Stimulated activated CD4-positive, alpha-beta T cell treated with anti-CD3 and anti-CD28 coated beads, Interleukin-2, amount 100 ng/mL, for 4 hours (primary cell): ENCODE measurements around the gene UPB1.

Source experiments
- DNase-seq: peaks from one replicate; pipeline ENCODE4 v3.0.0-alpha.2; 2020; ENCODE audit warnings: low read depth

Gene UPB1

DNA sequence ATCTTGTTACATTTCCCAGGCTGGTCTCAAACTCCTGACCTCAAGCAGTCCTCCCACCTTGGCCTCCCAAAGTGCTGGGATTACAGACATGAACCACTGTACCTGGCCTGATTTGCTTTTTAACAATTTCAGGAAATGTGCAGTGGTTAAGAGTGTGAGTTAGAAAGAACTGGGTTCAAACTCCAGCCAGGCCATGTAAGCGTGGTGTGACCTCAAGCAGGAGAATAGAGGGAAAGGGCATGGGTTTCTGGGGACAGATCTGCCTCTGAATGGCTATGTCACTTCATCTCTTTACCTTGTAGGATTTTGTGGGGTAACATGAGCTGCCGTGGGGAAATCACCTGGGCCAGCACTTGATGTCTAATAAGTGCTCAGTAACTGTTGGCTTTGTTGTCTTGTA is 69.9 kb downstream of the UPB1 start:
- no peak for DNase-seq

DNA sequence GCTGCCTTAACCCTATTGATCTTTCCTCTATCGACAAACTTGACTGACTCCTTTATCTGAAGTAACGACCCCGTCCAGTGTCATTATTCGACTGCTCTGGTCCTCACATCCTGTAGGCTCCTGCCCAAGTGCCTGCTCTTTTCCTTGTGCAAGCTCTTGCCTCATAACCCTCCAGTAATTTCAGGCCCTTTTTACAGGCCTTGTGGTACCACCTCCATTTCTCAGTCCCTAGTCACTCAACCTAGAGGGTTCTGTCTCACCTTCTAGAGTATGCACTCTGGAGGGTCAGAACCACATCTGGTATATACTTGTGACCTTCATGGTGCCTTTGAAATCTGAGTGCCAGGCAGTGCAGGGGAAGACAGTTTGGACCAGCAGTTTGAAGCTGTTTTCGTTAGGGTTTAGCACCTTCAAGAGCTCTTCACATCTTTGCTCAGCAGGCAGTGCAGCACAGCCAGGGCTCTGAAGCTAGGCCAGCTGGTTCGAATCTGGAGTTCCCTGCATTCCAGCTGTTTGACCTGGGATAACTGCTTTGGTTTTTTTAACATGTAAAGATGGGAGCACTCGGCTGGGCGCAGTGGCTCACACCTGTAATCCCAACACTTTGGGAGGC is 71.9 kb downstream of the UPB1 start:
- no peak for DNase-seq

DNA sequence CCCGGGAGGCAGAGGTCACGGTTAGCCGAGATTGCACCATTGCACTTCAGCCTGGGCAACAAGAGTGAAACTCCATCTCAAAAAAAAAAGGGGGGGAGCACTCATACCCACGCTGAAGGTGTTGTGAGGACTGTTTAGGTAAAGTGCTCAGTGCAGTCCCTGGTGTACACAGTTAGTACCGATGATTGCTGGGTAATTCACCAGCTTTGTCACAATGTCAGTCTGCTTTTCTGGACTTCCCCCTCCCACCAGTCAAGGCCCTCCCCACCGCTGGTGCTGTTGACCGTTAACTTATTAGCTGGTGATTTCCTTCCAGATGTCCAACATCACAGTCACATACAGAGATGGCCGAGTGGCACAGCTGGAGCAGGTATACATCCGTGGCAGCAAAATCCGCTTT is 72.5 kb downstream of the UPB1 start:
- DNase-seq = no peak

DNA sequence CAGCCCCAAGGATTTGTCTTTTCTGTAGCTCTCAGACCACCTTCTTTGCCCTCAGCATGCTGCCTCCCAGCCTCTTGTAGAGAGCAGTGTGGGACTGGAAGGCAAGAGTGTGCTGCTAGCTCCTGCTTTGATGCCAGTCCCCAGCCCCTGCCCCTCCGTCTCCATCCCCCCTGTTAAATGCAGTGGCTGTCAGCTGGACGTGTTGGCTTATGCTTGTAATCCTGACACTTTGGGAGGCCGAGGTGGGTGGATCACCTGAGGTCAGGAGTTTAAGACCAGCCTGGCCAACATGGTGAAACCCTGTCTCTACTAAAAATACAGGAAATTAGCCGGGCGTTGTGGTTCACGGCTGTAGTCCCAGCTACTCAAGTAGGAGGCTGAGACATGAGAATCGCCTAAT is 76.1 kb downstream of the UPB1 start:
- no peak for DNase-seq

DNA sequence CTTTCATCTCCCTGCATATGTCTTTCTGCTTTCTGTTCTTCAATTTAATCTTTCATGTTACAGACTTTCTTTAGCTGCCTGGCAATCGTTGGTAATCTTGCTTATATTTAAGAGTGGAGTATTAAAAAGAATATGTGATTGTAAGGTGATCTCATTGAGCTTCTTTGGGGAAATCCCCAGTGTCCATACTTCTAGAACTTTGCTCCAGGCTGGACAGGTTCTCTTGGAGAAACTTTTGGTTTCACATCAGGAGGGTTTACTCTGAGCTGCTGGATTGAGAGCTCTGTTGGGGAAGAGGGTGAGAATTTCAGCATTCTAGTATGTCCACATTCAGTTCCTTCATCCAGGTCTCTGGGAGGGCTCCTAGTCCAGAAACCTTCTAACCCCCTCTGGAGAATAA is 81.6 kb downstream of the UPB1 start:
- DNase-seq = no peak
